Right lobe of liver (tissue), 4 donors: Measurements from ENCODE around the gene ST7L.

Experiments
- POLR2A ChIP-seq: fragments of 450-650 bp; IDR thresholded peaks from one replicate; pipeline ENCODE4 v1.6.1; 2017; ENCODE audit warnings: antibody characterized with exemption, mild to moderate bottlenecking
- TF ChIP-seq, protein P1 (sequence below), 4 donors: fragments of 200-600 bp in 3 of 4; fragments of 450-650 bp in 1 of 4; IDR thresholded peaks; one replicate each; pipeline versions ENCODE4 v1.5.1 to v1.8.0; 2016 to 2022; ENCODE audit warnings: antibody characterized with exemption in 4 of 4, mild to moderate bottlenecking in 2 of 4
- donor health status: DM: no; HTN: no; CAD: no.
- donor health status: DM: no; HTN: no; CAD: no.
- donor health status: DM: no; HTN: yes; CAD: no.

DNA sequence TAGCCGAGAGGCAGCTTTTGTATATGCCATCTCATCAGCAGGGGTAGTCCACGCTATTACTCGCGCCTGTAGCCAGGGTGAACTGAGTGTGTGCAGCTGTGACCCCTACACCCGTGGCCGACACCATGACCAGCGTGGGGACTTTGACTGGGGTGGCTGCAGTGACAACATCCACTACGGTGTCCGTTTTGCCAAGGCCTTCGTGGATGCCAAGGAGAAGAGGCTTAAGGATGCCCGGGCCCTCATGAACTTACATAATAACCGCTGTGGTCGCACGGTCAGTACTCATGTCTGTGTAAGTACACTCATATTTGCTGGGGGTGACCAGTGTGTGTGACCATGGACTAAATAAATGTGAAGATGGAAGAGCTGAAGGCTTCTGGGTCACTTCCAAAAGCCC is 102.8 kb downstream of the ST7L start:
- TF ChIP-seq, protein P1, sequence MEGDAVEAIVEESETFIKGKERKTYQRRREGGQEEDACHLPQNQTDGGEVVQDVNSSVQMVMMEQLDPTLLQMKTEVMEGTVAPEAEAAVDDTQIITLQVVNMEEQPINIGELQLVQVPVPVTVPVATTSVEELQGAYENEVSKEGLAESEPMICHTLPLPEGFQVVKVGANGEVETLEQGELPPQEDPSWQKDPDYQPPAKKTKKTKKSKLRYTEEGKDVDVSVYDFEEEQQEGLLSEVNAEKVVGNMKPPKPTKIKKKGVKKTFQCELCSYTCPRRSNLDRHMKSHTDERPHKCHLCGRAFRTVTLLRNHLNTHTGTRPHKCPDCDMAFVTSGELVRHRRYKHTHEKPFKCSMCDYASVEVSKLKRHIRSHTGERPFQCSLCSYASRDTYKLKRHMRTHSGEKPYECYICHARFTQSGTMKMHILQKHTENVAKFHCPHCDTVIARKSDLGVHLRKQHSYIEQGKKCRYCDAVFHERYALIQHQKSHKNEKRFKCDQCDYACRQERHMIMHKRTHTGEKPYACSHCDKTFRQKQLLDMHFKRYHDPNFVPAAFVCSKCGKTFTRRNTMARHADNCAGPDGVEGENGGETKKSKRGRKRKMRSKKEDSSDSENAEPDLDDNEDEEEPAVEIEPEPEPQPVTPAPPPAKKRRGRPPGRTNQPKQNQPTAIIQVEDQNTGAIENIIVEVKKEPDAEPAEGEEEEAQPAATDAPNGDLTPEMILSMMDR (IDR thresholded peaks at IDR 0.05) = no peak
- no peak for TF ChIP-seq POLR2A
